Measurements from ENCODE around the gene MAGI2. TPM values are rescaled to one million over a fixed set of nuclear protein-coding genes. Genes with fewer than 3 reads are reported as not detected.

Gene MAGI2
- polyA plus RNA-seq, 1 donor = 2.6 TPM

GRCh38 chr7:78734626-78735025 is 718.8 kb downstream of the MAGI2 start:
- no peak overlapping the region for H3K27ac ChIP-seq (ENCODE audit: low read length)
- no peaks in the 10 kb centered on the region for H3K9me3 ChIP-seq (ENCODE audit: control insufficient read depth, low read depth, low read length)
- DNase-seq = no peak
- H3K36me3 ChIP-seq (ENCODE audit: control insufficient read depth, insufficient read depth, low read length) = no peaks in the 10 kb centered on the region
- H3K4me3 ChIP-seq (ENCODE audit: low read length) = no peak overlapping the region
- no peaks in the 10 kb centered on the region for H3K27me3 ChIP-seq (ENCODE audit: control insufficient read depth, insufficient read depth, low read length)
- 64% methylated on average over 2 of the region's 6 CpGs for WGBS (ENCODE audit: insufficient coverage, low lambda C conversion rate)
- no peaks in the 10 kb centered on the region for H3K4me1 ChIP-seq (ENCODE audit: control insufficient read depth, insufficient read depth, low read length)

DNA sequence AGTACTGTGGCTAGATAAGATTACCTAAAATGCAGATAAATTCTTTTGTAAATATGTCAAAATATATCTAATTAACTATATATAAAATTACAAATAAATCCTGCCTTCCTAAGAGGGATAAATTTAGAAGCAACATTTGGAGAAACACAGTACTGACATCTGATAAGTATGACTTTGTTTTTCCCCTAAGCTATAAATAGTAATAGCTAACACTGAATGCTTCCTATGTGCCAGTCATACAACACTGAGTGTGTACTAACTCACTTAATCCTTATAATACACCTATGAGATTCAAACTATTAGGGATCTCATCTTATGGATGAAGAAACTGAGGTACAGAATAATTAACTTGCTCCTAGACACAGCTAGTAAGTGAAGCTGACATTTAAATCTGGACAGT is 733.4 kb downstream of the MAGI2 start:
- no peaks in the 10 kb centered on the region for H3K36me3 ChIP-seq (ENCODE audit: control insufficient read depth, insufficient read depth, low read length)
- H3K27me3 ChIP-seq (ENCODE audit: control insufficient read depth, insufficient read depth, low read length) = peaks cover 2% of the 10 kb centered on the region
- no peak overlapping the region for H3K4me3 ChIP-seq (ENCODE audit: low read length)
- H3K27ac ChIP-seq (ENCODE audit: low read length) = no peak overlapping the region
- no peaks in the 10 kb centered on the region for H3K4me1 ChIP-seq (ENCODE audit: control insufficient read depth, insufficient read depth, low read length)
- H3K9me3 ChIP-seq (ENCODE audit: control insufficient read depth, low read depth, low read length) = no peaks in the 10 kb centered on the region
- no peak for DNase-seq

- Histone ChIP-seq H3K36me3 (ENCODE audit: control insufficient read depth, insufficient read depth, low read length) (no peaks in the 10 kb centered on the region), H3K4me1 (ENCODE audit: control insufficient read depth, insufficient read depth, low read length) (no peaks in the 10 kb centered on the region), H3K27ac (ENCODE audit: low read length) (no peak overlapping the region), H3K4me3 (ENCODE audit: low read length) (no peak overlapping the region), H3K27me3 (ENCODE audit: control insufficient read depth, insufficient read depth, low read length) (peaks cover 2% of the 10 kb centered on the region), H3K9me3 (ENCODE audit: control insufficient read depth, low read depth, low read length) (no peaks in the 10 kb centered on the region)
- no peak for DNase-seq
- WGBS (ENCODE audit: insufficient coverage, low lambda C conversion rate) = no CpG with 5 or more reads among the region's 5 CpGs
These were observed 735.3 kb downstream of the MAGI2 start for GRCh38 chr7:78718212-78718611.

- Histone ChIP-seq H3K36me3 (ENCODE audit: control insufficient read depth, insufficient read depth, low read length) (no peaks in the 10 kb centered on the region), H3K27ac (ENCODE audit: low read length) (no peak overlapping the region), H3K4me3 (ENCODE audit: low read length) (no peak overlapping the region), H3K9me3 (ENCODE audit: control insufficient read depth, low read depth, low read length) (no peaks in the 10 kb centered on the region), H3K4me1 (ENCODE audit: control insufficient read depth, insufficient read depth, low read length) (no peaks in the 10 kb centered on the region), H3K27me3 (ENCODE audit: control insufficient read depth, insufficient read depth, low read length) (peaks cover 2% of the 10 kb centered on the region)
- no peak for DNase-seq
- no CpG with 5 or more reads among the region's 10 CpGs for WGBS (ENCODE audit: insufficient coverage, low lambda C conversion rate)
These were observed 736.6 kb downstream of the MAGI2 start for GRCh38 chr7:78716876-78717275.

DNA sequence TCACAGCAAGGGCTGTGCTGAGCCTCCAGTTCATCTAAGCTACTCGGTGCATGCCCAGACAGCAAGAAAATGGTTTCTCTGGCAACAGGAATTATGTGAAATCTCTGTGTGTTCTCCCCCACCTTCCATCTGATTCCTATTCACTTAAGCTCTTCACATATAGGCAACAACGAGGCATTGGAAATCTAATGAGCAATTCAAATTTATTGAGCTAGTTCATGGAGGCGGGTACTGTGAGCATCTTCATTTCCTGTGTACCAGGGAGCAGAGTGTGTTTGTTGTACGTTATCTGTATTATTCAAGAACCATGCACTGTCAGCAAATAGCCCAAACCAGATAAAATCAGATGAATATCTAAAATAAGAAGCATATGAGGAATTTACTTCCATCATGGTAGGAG is 739.1 kb downstream of the MAGI2 start:
- H3K27ac ChIP-seq (ENCODE audit: low read length) = no peak overlapping the region
- H3K9me3 ChIP-seq (ENCODE audit: control insufficient read depth, low read depth, low read length) = no peaks in the 10 kb centered on the region
- no peak overlapping the region for H3K4me3 ChIP-seq (ENCODE audit: low read length)
- H3K4me1 ChIP-seq (ENCODE audit: control insufficient read depth, insufficient read depth, low read length) = no peaks in the 10 kb centered on the region
- WGBS (ENCODE audit: insufficient coverage, low lambda C conversion rate) = no CpG with 5 or more reads among the region's 4 CpGs
- DNase-seq = no peak
- no peaks in the 10 kb centered on the region for H3K36me3 ChIP-seq (ENCODE audit: control insufficient read depth, insufficient read depth, low read length)
- peaks cover 2% of the 10 kb centered on the region for H3K27me3 ChIP-seq (ENCODE audit: control insufficient read depth, insufficient read depth, low read length)

DNA sequence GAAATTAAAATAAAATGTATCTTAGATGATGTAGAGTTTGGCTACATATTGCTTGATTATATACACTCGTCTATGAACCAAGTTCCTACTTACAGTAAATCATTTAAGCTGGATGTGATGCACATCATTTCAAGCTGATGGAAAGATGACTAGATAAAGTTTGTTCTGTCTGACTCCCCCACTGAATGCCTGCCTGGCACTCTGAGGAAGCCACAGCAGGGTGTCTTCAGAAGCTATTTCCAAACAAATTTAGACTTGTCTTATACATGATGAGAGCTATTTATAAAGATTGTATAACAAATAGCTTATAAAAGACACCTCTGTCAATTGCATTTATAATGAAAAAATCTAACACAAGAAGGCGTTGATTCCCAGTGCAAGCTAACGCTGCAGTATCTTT is 741.4 kb downstream of the MAGI2 start:
- Histone ChIP-seq H3K9me3 (ENCODE audit: control insufficient read depth, low read depth, low read length) (no peaks in the 10 kb centered on the region), H3K27me3 (ENCODE audit: control insufficient read depth, insufficient read depth, low read length) (peaks cover 2% of the 10 kb centered on the region), H3K4me1 (ENCODE audit: control insufficient read depth, insufficient read depth, low read length) (no peaks in the 10 kb centered on the region), H3K4me3 (ENCODE audit: low read length) (no peak overlapping the region), H3K36me3 (ENCODE audit: control insufficient read depth, insufficient read depth, low read length) (no peaks in the 10 kb centered on the region), H3K27ac (ENCODE audit: low read length) (no peak overlapping the region)
- WGBS (ENCODE audit: insufficient coverage, low lambda C conversion rate) = 76% methylated on average over 2 of the region's 3 CpGs
- DNase-seq = no peak

DNA sequence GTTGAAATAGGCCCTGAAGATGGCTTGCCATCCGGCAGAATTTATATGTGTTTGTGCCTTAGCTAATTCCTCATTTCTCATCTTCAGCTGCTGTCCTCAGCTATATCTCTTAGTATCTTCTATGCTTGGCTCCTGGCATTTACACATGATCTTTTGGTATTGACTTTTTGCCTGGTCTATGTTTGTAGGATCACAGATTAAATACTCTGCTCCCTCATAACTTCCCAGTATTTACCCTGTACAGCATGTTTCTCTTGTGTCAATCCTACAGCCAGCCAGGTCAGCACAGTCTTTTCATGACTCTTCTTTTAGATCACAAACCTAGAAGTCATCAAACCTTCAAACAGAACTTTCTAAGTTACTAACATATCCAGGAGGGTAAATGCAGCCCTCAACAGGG is 743.8 kb downstream of the MAGI2 start:
- Histone ChIP-seq H3K4me3 (ENCODE audit: low read length) (no peak overlapping the region), H3K27ac (ENCODE audit: low read length) (no peak overlapping the region), H3K9me3 (ENCODE audit: control insufficient read depth, low read depth, low read length) (no peaks in the 10 kb centered on the region), H3K27me3 (ENCODE audit: control insufficient read depth, insufficient read depth, low read length) (no peaks in the 10 kb centered on the region), H3K36me3 (ENCODE audit: control insufficient read depth, insufficient read depth, low read length) (no peaks in the 10 kb centered on the region), H3K4me1 (ENCODE audit: control insufficient read depth, insufficient read depth, low read length) (no peaks in the 10 kb centered on the region)
- 60% methylated on average over 1 of the region's 1 CpG for WGBS (ENCODE audit: insufficient coverage, low lambda C conversion rate)
- no peak for DNase-seq

GRCh38 chr7:78704504-78704903 is 749.0 kb downstream of the MAGI2 start:
- Histone ChIP-seq H3K4me1 (ENCODE audit: control insufficient read depth, insufficient read depth, low read length) (no peaks in the 10 kb centered on the region), H3K27ac (ENCODE audit: low read length) (no peak overlapping the region), H3K27me3 (ENCODE audit: control insufficient read depth, insufficient read depth, low read length) (no peaks in the 10 kb centered on the region), H3K36me3 (ENCODE audit: control insufficient read depth, insufficient read depth, low read length) (no peaks in the 10 kb centered on the region), H3K4me3 (ENCODE audit: low read length) (no peak overlapping the region), H3K9me3 (ENCODE audit: control insufficient read depth, low read depth, low read length) (no peaks in the 10 kb centered on the region)
- 100% methylated on average over 1 of the region's 3 CpGs for WGBS (ENCODE audit: insufficient coverage, low lambda C conversion rate)
- DNase-seq = no peak

DNA sequence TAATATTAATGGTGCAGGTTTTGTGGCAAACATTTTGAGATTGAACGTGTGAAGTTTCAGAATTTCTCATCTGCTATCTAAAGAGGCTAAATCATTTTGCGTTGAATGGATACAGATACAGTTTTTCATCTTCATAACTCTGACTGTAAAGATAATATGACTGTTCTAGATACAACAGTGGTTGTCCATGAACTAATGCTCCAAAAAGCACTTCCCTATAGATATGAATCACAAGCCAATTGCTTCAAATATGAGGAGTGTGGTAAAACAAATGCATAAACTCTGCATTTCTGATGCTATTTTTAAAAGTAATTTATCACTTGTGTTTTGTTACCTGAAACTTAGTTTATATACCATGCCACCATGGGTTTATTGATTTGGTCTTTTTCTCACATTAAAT is 750.1 kb downstream of the MAGI2 start:
- no peaks in the 10 kb centered on the region for H3K4me1 ChIP-seq (ENCODE audit: control insufficient read depth, insufficient read depth, low read length)
- H3K27ac ChIP-seq (ENCODE audit: low read length) = no peak overlapping the region
- no peaks in the 10 kb centered on the region for H3K9me3 ChIP-seq (ENCODE audit: control insufficient read depth, low read depth, low read length)
- no peaks in the 10 kb centered on the region for H3K36me3 ChIP-seq (ENCODE audit: control insufficient read depth, insufficient read depth, low read length)
- WGBS (ENCODE audit: insufficient coverage, low lambda C conversion rate) = no CpG with 5 or more reads among the region's 2 CpGs
- H3K4me3 ChIP-seq (ENCODE audit: low read length) = no peak overlapping the region
- no peaks in the 10 kb centered on the region for H3K27me3 ChIP-seq (ENCODE audit: control insufficient read depth, insufficient read depth, low read length)
- DNase-seq = no peak

DNA sequence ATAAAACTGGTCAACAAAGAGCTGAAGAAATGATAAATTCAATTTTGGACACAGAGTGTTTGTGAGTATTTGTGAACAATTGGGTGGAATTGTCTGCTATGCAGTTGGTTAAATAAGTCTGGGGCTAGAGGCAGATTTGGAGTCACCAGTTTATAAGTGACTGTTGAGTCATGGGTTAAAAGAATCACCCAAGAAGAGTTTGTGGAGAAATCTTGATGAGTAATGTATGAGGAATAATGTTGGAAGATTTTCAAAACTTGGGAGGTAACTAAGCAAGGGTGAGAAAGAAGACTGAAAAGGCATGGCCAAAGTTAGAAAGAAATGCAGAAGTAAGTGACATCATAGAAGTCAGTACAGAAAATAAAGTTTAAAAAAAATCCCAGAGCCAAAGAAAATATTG is 750.7 kb downstream of the MAGI2 start:
- no peaks in the 10 kb centered on the region for H3K9me3 ChIP-seq (ENCODE audit: control insufficient read depth, low read depth, low read length)
- no peak for DNase-seq
- H3K36me3 ChIP-seq (ENCODE audit: control insufficient read depth, insufficient read depth, low read length) = no peaks in the 10 kb centered on the region
- no peaks in the 10 kb centered on the region for H3K4me1 ChIP-seq (ENCODE audit: control insufficient read depth, insufficient read depth, low read length)
- no peaks in the 10 kb centered on the region for H3K27me3 ChIP-seq (ENCODE audit: control insufficient read depth, insufficient read depth, low read length)
- no peak overlapping the region for H3K4me3 ChIP-seq (ENCODE audit: low read length)
- H3K27ac ChIP-seq (ENCODE audit: low read length) = no peak overlapping the region

DNA sequence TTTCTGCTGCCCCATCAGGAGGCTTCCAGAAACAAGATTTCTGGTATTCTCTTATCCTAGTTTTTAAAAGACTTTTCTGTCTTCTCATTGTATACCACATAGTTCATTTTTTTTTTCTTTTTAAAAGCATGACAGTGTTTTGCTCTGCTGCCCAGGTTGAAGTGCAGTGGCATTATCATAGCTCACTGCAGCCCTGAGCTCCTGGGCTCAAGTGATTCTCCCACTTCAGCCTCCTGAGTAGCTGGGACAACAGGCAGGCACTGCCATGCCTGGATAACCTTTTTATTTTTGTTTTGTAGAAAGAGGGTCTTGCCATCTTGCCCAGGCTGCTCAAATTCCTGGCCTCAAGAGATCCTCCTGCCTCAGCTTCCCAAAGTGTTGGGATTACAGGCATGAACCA is 757.6 kb downstream of the MAGI2 start:
- no peaks in the 10 kb centered on the region for H3K4me1 ChIP-seq (ENCODE audit: control insufficient read depth, insufficient read depth, low read length)
- H3K27me3 ChIP-seq (ENCODE audit: control insufficient read depth, insufficient read depth, low read length) = no peaks in the 10 kb centered on the region
- no peak for DNase-seq
- no peak overlapping the region for H3K27ac ChIP-seq (ENCODE audit: low read length)
- H3K4me3 ChIP-seq (ENCODE audit: low read length) = no peak overlapping the region
- H3K36me3 ChIP-seq (ENCODE audit: control insufficient read depth, insufficient read depth, low read length) = no peaks in the 10 kb centered on the region
- H3K9me3 ChIP-seq (ENCODE audit: control insufficient read depth, low read depth, low read length) = no peaks in the 10 kb centered on the region
